Breast epithelium (tissue), 4 donors: Measurements from ENCODE around the gene CNNM4. TPM values are rescaled to one million over a fixed set of nuclear protein-coding genes. Genes with fewer than 3 reads are reported as not detected.

Experiments used
- DNase-seq, 2 donors: peaks; one replicate each; pipeline ENCODE4 v3.0.0-alpha.2; 2019; ENCODE audit warnings: low spot score in 2 of 2
- H3K27ac ChIP-seq, 2 donors: fragments of 200-600 bp; sonication (generic) in 1 of 2; one replicate each; pipeline ENCODE4 v1.5.1; 2016 to 2019; ENCODE audit warnings: mild to moderate bottlenecking in 1 of 2
- H3K27me3 ChIP-seq, 2 donors: fragments of 200-600 bp; sonication (generic) in 1 of 2; one replicate each; pipeline versions ENCODE4 v1.5.1 to v1.6.0; 2017 to 2019; ENCODE audit warnings: control low read depth in 1 of 2, mild to moderate bottlenecking in 1 of 2
- H3K36me3 ChIP-seq: fragments of 200-600 bp; one replicate; pipeline ENCODE4 v1.5.1; 2019
- H3K4me1 ChIP-seq, 2 donors: fragments of 200-600 bp; sonication (generic); one replicate each; pipeline ENCODE4 v1.5.1; 2016 to 2019; ENCODE audit warnings: control low read depth in 1 of 2
- H3K4me3 ChIP-seq, 3 donors: fragments of 200-600 bp; sonication (generic); 1 replicate in 2 of 3; 2 replicates in 1 of 3; pipeline ENCODE4 v1.5.1; 2016 to 2019; ENCODE audit warnings: mild to moderate bottlenecking in 3 of 3, moderate library complexity in 2 of 3
- H3K9me3 ChIP-seq, 2 donors: fragments of 200-600 bp; sonication (generic) in 1 of 2; one replicate each; pipeline ENCODE4 v1.5.1; 2016 to 2019; ENCODE audit warnings: control low read depth in 1 of 2
- CTCF ChIP-seq, 3 donors: fragments of 450-650 bp; IDR thresholded peaks; one replicate each; pipeline ENCODE4 v1.5.1; 2016 to 2017; ENCODE audit warnings: antibody characterized with exemption in 3 of 3, mild to moderate bottlenecking in 3 of 3, moderate library complexity in 3 of 3
- POLR2A ChIP-seq: fragments of 450-650 bp; IDR thresholded peaks from one replicate; pipeline ENCODE4 v1.6.1; 2016; ENCODE audit warnings: antibody characterized with exemption, mild to moderate bottlenecking, moderate library complexity
- POLR2AphosphoS5 ChIP-seq, 3 donors: sonication (generic); formaldehyde crosslinking; IDR thresholded peaks; one replicate each; pipeline ENCODE4 v1.6.1; 2017; ENCODE audit warnings: antibody characterized with exemption in 3 of 3
- intact Hi-C: fragments of 100-400 bp; cut with DNase I; formaldehyde crosslinking; loops from one replicate; pipeline ENCODE4 v1.15.1; 2023; ENCODE audit warnings: low total_unique reads
- total RNA-seq, 3 donors: library from RNA; depleted of rRNA; stranded (reverse); fragments of >200 nt; gene quantifications; one replicate each; pipeline ENCODE4 v1.1.0, GENCODE V29; 2016

The CNNM4 gene
- total RNA-seq, 3 donors from 2014 or later = 2.7 to 12.1 (median 9.5) TPM

GRCh38 chr2:96835830-96836229 is 75.1 kb downstream of the CNNM4 start:
- no peak overlapping the region for H3K4me3 ChIP-seq
- no peak for DNase-seq
- no peaks in the 10 kb centered on the region for H3K36me3 ChIP-seq
- no peaks in the 10 kb centered on the region for H3K27me3 ChIP-seq
- intact Hi-C loops = no loop called here
- TF ChIP-seq POLR2AphosphoS5 (IDR thresholded peaks at IDR 0.05) (no peak), CTCF (IDR thresholded peaks at IDR 0.05) (no peak), POLR2A (no peak)
- H3K27ac ChIP-seq = no peak overlapping the region
- H3K4me1 ChIP-seq = no peaks in the 10 kb centered on the region
- no peaks in the 10 kb centered on the region for H3K9me3 ChIP-seq

GRCh38 chr2:96837575-96837974 is 76.9 kb downstream of the CNNM4 start:
- Histone ChIP-seq H3K36me3 (no peaks in the 10 kb centered on the region), H3K27ac (no peak overlapping the region), H3K27me3 (no peaks in the 10 kb centered on the region), H3K4me1 (no peaks in the 10 kb centered on the region), H3K4me3 (no peak overlapping the region), H3K9me3 (no peaks in the 10 kb centered on the region)
- no peak for DNase-seq
- TF ChIP-seq POLR2AphosphoS5 (IDR thresholded peaks at IDR 0.05) (no peak), CTCF (IDR thresholded peaks at IDR 0.05) (no peak), POLR2A (no peak)
- intact Hi-C loops = no loop called here

GRCh38 chr2:96838345-96839292 is 77.9 kb downstream of the CNNM4 start:
- DNase-seq = no peak
- H3K4me3 ChIP-seq = peak overlapping the region in 2 of 3 donors; percentile 18 to 49
- no peaks in the 10 kb centered on the region for H3K36me3 ChIP-seq
- intact Hi-C loops = no loop called here
- H3K27me3 ChIP-seq = no peaks in the 10 kb centered on the region
- no peak for TF ChIP-seq POLR2AphosphoS5 (IDR thresholded peaks at IDR 0.05)
- no peak for TF ChIP-seq CTCF (IDR thresholded peaks at IDR 0.05)
- TF ChIP-seq POLR2A = no peak
- H3K4me1 ChIP-seq = no peaks in the 10 kb centered on the region
- no peaks in the 10 kb centered on the region for H3K9me3 ChIP-seq
- H3K27ac ChIP-seq = no peak overlapping the region

- no peak overlapping the region for H3K27ac ChIP-seq
- TF ChIP-seq POLR2A (no peak), CTCF (IDR thresholded peaks at IDR 0.05) (no peak), POLR2AphosphoS5 (IDR thresholded peaks at IDR 0.05) (no peak)
- no peaks in the 10 kb centered on the region for H3K36me3 ChIP-seq
Observed at GRCh38 chr2:96839293-96839874, 78.7 kb downstream of the CNNM4 start.

More at GRCh38 chr2:96839293-96839874, 78.7 kb downstream of the CNNM4 start:
- Histone ChIP-seq H3K4me3 (peak overlapping the region in 2 of 3 donors; percentile 18 to 49), H3K4me1 (no peaks in the 10 kb centered on the region), H3K9me3 (no peaks in the 10 kb centered on the region), H3K27me3 (no peaks in the 10 kb centered on the region)
- intact Hi-C loops = no loop called here
- peak in 1 of 2 donors; percentile 55 for DNase-seq
